Measurements from ENCODE around the gene CACHD1.
"Not testable (repeated sequence)": the region's sequence is repeated elsewhere in the genome, so short reads cannot be mapped to it uniquely, and the experiment has no call there.

CACHD1 gene

GRCh38 chr1:64691626-64692025, 221.7 kb downstream of the CACHD1 start:
- no peak for DNase-seq (ENCODE audit: low read depth in 1 of 2, low spot score in 1 of 2)

GRCh38 chr1:64692911-64693310, 223.0 kb downstream of the CACHD1 start:
- DNase-seq (ENCODE audit: low read depth in 1 of 2, low spot score in 1 of 2), result no peak

GRCh38 chr1:64693406-64693805, 223.5 kb downstream of the CACHD1 start:
- DNase-seq (ENCODE audit: low read depth in 1 of 2, low spot score in 1 of 2), result no peak

- DNase-seq (ENCODE audit: low read depth in 1 of 2, low spot score in 1 of 2), result no peak
Measured at GRCh38 chr1:64696879-64697278, 226.9 kb downstream of the CACHD1 start.

- no peak for DNase-seq (ENCODE audit: low read depth in 1 of 2, low spot score in 1 of 2)
Measured at GRCh38 chr1:64699327-64699726, 229.4 kb downstream of the CACHD1 start.

- DNase-seq (ENCODE audit: low read depth in 1 of 2, low spot score in 1 of 2), result no peak
Measured at GRCh38 chr1:64701071-64701470, 231.1 kb downstream of the CACHD1 start.

GRCh38 chr1:64701886-64702285, 232.0 kb downstream of the CACHD1 start:
- no peak for DNase-seq (ENCODE audit: low read depth in 1 of 2, low spot score in 1 of 2)

- not testable (repeated sequence) for DNase-seq (ENCODE audit: low read depth in 1 of 2, low spot score in 1 of 2)
Measured at GRCh38 chr1:64702670-64703069, 232.7 kb downstream of the CACHD1 start.

GRCh38 chr1:64703600-64703999, 233.7 kb downstream of the CACHD1 start:
- DNase-seq (ENCODE audit: low read depth in 1 of 2, low spot score in 1 of 2), result no peak

GRCh38 chr1:64705591-64705990, 235.7 kb downstream of the CACHD1 start:
- DNase-seq (ENCODE audit: low read depth in 1 of 2, low spot score in 1 of 2), result no peak

GRCh38 chr1:64711266-64711665, 241.3 kb downstream of the CACHD1 start:
- no peak for DNase-seq (ENCODE audit: low read depth in 1 of 2, low spot score in 1 of 2)

GRCh38 chr1:64712049-64712448, 242.1 kb downstream of the CACHD1 start:
- no peak for DNase-seq (ENCODE audit: low read depth in 1 of 2, low spot score in 1 of 2)

GRCh38 chr1:64715186-64715585, 245.3 kb downstream of the CACHD1 start:
- DNase-seq (ENCODE audit: low read depth in 1 of 2, low spot score in 1 of 2), result no peak

- no peak for DNase-seq (ENCODE audit: low read depth in 1 of 2, low spot score in 1 of 2)
Measured at GRCh38 chr1:64721135-64721534, 251.2 kb downstream of the CACHD1 start.

GRCh38 chr1:64721576-64722145, 251.7 kb downstream of the CACHD1 start:
- DNase-seq (ENCODE audit: low read depth in 1 of 2, low spot score in 1 of 2), result no peak

GRCh38 chr1:64727861-64728260, 257.9 kb downstream of the CACHD1 start:
- no peak for DNase-seq (ENCODE audit: low read depth in 1 of 2, low spot score in 1 of 2)

- no peak for DNase-seq (ENCODE audit: low read depth in 1 of 2, low spot score in 1 of 2)
Measured at GRCh38 chr1:64733581-64734286, 263.8 kb downstream of the CACHD1 start.

GRCh38 chr1:64734287-64734652, 264.3 kb downstream of the CACHD1 start:
- DNase-seq (ENCODE audit: low read depth in 1 of 2, low spot score in 1 of 2), result no peak

- DNase-seq (ENCODE audit: low read depth in 1 of 2, low spot score in 1 of 2), result not testable (repeated sequence)
Measured at GRCh38 chr1:64740687-64741086, 270.8 kb downstream of the CACHD1 start.

All from stimulated activated CD4-positive, alpha-beta T cell treated with anti-CD3 and anti-CD28 coated beads, Interleukin-15, amount 100 ng/mL, for 1 hour (primary cell).